COLO668 (cell line): Measurements from ENCODE around the gene TMEM117.

Source experiments
- DNase-seq: peaks from one replicate; lab custom pipeline; 2025; ENCODE audit not compliant: unreplicated experiment; lab: John Stamatoyannopoulos, UW

Gene TMEM117

GRCh38 chr12:44285321-44285960 is 449.6 kb downstream of the TMEM117 start:
- DNase-seq, result no peak

GRCh38 chr12:44286336-44286735 is 450.5 kb downstream of the TMEM117 start:
- DNase-seq, result no peak

GRCh38 chr12:44286821-44287505 is 451.1 kb downstream of the TMEM117 start:
- no peak for DNase-seq

GRCh38 chr12:44287545-44287944 is 451.7 kb downstream of the TMEM117 start:
- DNase-seq, result no peak

GRCh38 chr12:44294649-44295048 is 458.8 kb downstream of the TMEM117 start:
- DNase-seq, result no peak

GRCh38 chr12:44295958-44296623 is 460.2 kb downstream of the TMEM117 start:
- DNase-seq, result no peak

GRCh38 chr12:44296624-44297197 is 460.8 kb downstream of the TMEM117 start:
- no peak for DNase-seq

- DNase-seq, result no peak
These were observed 463.6 kb downstream of the TMEM117 start for GRCh38 chr12:44299524-44299923.

GRCh38 chr12:44307506-44308168 is 471.8 kb downstream of the TMEM117 start:
- DNase-seq, result no peak

GRCh38 chr12:44313188-44313587 is 477.3 kb downstream of the TMEM117 start:
- DNase-seq, result no peak

- DNase-seq, result no peak
These were observed 478.2 kb downstream of the TMEM117 start for GRCh38 chr12:44314007-44314500.

GRCh38 chr12:44317651-44318126 is 481.8 kb downstream of the TMEM117 start:
- peak; percentile 0 for DNase-seq

- DNase-seq, result no peak
These were observed 495.4 kb downstream of the TMEM117 start for GRCh38 chr12:44331269-44331668.

GRCh38 chr12:44334347-44334746 is 498.5 kb downstream of the TMEM117 start:
- DNase-seq, result no peak

GRCh38 chr12:44335030-44335429 is 499.1 kb downstream of the TMEM117 start:
- DNase-seq, result no peak

- DNase-seq, result no peak
These were observed 500.7 kb downstream of the TMEM117 start for GRCh38 chr12:44336577-44336976.

GRCh38 chr12:44342371-44342770 is 506.5 kb downstream of the TMEM117 start:
- no peak for DNase-seq

GRCh38 chr12:44347145-44347544 is 511.3 kb downstream of the TMEM117 start:
- DNase-seq, result no peak

GRCh38 chr12:44357494-44357893 is 521.6 kb downstream of the TMEM117 start:
- no peak for DNase-seq

GRCh38 chr12:44358636-44359035 is 522.8 kb downstream of the TMEM117 start:
- no peak for DNase-seq

GRCh38 chr12:44362947-44363346 is 527.1 kb downstream of the TMEM117 start:
- DNase-seq, result no peak
